A549 (cell line): ENCODE results near the gene MGLL. TPM values are rescaled to one million over a fixed set of nuclear protein-coding genes. Genes with fewer than 3 reads are reported as not detected.

ENCODE experiments used
- ATAC-seq, 2 experiments: fragments of 200-7000 bp in 1 of 2; fragments of >200 bp in 1 of 2; cut with Nextera tagmentation in 1 of 2; cut with Tn5 transposase in 1 of 2; 3 replicates each; pipeline versions ENCODE4 v1.8.0 to v1.9.1; 2018 to 2020; ENCODE audit warnings: mild to moderate bottlenecking in 1 of 2, moderate library complexity in 1 of 2
- CTCF ChIA-PET: fragments of 300-600 bp; sonication (Branson Sonifier 250); formaldehyde crosslinking; extraction: SDS; loops from one replicate; lab custom pipeline; 2021; ENCODE audit warnings: antibody characterized with exemption, inconsistent platforms; lab: Yijun Ruan, JAX
- POLR2A ChIA-PET: fragments of 350-600 bp; formaldehyde crosslinking; extraction: SDS; loops from one replicate; lab custom pipeline; 2021; ENCODE audit warnings: antibody characterized with exemption, inconsistent platforms; lab: Yijun Ruan, JAX
- DNase-seq, 2 experiments: peaks; one replicate each; pipeline versions ENCODE4 v3.0.0 to v3.0.0-alpha.2; 2011 to 2016; ENCODE audit warnings: low read depth in 1 of 2, low spot score in 1 of 2
- FAIRE-seq: peaks from 2 replicates; lab custom pipeline; 2011; peaks lifted over from hg19 to GRCh38; lab: Jason Lieb, UNC
- H3K27ac ChIP-seq, 2 experiments: fragments of >200 bp; sonication (Bioruptor Twin); formaldehyde crosslinking; 3 replicates each; pipeline ENCODE4 v1.5.1; 2016 to 2017
- H3K4me1 ChIP-seq: fragments of >200 bp; sonication (Bioruptor Twin); formaldehyde crosslinking; 3 replicates; pipeline ENCODE4 v1.6.1; 2016
- H3K4me2 ChIP-seq: fragments of >200 bp; sonication (Bioruptor Twin); formaldehyde crosslinking; 3 replicates; pipeline ENCODE4 v1.6.1; 2016
- H3K4me3 ChIP-seq: fragments of >200 bp; sonication (Bioruptor Twin); formaldehyde crosslinking; 3 replicates; pipeline ENCODE4 v1.5.1; 2016
- H3K9me3 ChIP-seq: fragments of >200 bp; sonication (Bioruptor Twin); formaldehyde crosslinking; 3 replicates; pipeline ENCODE4 v1.6.1; 2016
- ATOH8 ChIP-seq: fragments of 250-450 bp; sonication (Bioruptor Pico); IDR thresholded peaks from 2 replicates; pipeline ENCODE4 v1.5.0; 2020; ENCODE audit warnings: low read depth, mild to moderate bottlenecking, moderate library complexity
- BHLHE40 ChIP-seq: IDR thresholded peaks from 2 replicates; pipeline ENCODE4 v1.6.1; 2012; ENCODE audit warnings: low read depth, low read length, inconsistent platforms
- CHD2 ChIP-seq: fragments of 150-350 bp; IDR thresholded peaks from 2 replicates; pipeline ENCODE4 v1.6.1; 2014; ENCODE audit warnings: low read length; ENCODE audit not compliant: partially characterized antibody
- ELK1 ChIP-seq: fragments of 150-350 bp; IDR thresholded peaks from 2 replicates; pipeline ENCODE4 v1.6.1; 2014; ENCODE audit warnings: low read depth, mild to moderate bottlenecking, low read length
- EP300 ChIP-seq, 2 experiments: fragments of >200 bp; sonication (Bioruptor Twin); formaldehyde crosslinking; IDR thresholded peaks; 2 replicates in 1 of 2; 3 replicates in 1 of 2; pipeline ENCODE4 v1.6.1; 2016 to 2017
- ESRRA ChIP-seq: fragments of 150-350 bp; IDR thresholded peaks from 2 replicates; pipeline ENCODE4 v1.6.1; 2014; ENCODE audit warnings: mild to moderate bottlenecking, low read length, borderline replicate concordance
- FOXS1 ChIP-seq: fragments of 250-450 bp; sonication (Bioruptor Pico); IDR thresholded peaks from 2 replicates; pipeline ENCODE4 v1.5.0; 2020; ENCODE audit warnings: mild to moderate bottlenecking, moderate library complexity
- HMGXB4 ChIP-seq: fragments of 250-450 bp; sonication (Bioruptor Pico); IDR thresholded peaks from 2 replicates; pipeline ENCODE4 v1.5.0; 2021; ENCODE audit warnings: mild to moderate bottlenecking, moderate library complexity, borderline replicate concordance
- KDM5A ChIP-seq: fragments of 200-600 bp; sonication (generic); IDR thresholded peaks from 2 replicates; pipeline ENCODE4 v1.6.1; 2016; ENCODE audit warnings: antibody characterized with exemption, mild to moderate bottlenecking
- MAZ ChIP-seq: fragments of 150-350 bp; IDR thresholded peaks from 2 replicates; pipeline ENCODE4 v1.6.1; 2014; ENCODE audit warnings: antibody characterized with exemption, low read depth, low read length, borderline replicate concordance
- RARB ChIP-seq: fragments of 250-450 bp; sonication (Bioruptor Pico); IDR thresholded peaks from 2 replicates; pipeline ENCODE4 v1.8.0; 2021; ENCODE audit warnings: mild to moderate bottlenecking, moderate library complexity
- RCOR1 ChIP-seq: fragments of 150-350 bp; IDR thresholded peaks from 2 replicates; pipeline ENCODE4 v1.6.1; 2014; ENCODE audit warnings: antibody characterized with exemption, low read length, low read depth
- ZNF302 ChIP-seq: fragments of 250-450 bp; sonication (Bioruptor Pico); IDR thresholded peaks from 2 replicates; pipeline ENCODE4 v1.9.0; 2021; ENCODE audit warnings: inconsistent platforms, mild to moderate bottlenecking, moderate library complexity
- WGBS: methylation state at CpG from one replicate; pipeline ENCODE4 v1.1.6; 2017; ENCODE audit errors: missing lambda C conversion rate; 5-methylcytosine and 5-hydroxymethylcytosine counted together
- polyA plus RNA-seq, 4 experiments: library from polyadenylated mRNA; depleted of rRNA in 3 of 4; stranded (reverse); fragments of >200 nt; fragmentation: RNase III in 1 of 4; extraction: RNeasy Plus Mini Kit Qiagen cat#74134 plus additional on column Dnase treatment in 1 of 4; gene quantifications; 2 replicates in 3 of 4; 3 replicates in 1 of 4; pipeline ENCODE4 v1.2.3, GENCODE V29; 2011 to 2017
- TF ChIP-seq, protein P1 (sequence below): fragments of 200-600 bp; sonication (generic); IDR thresholded peaks from 2 replicates; pipeline ENCODE4 v1.6.1; 2016; ENCODE audit warnings: antibody characterized with exemption, mild to moderate bottlenecking, moderate library complexity
- TF ChIP-seq, protein P2 (sequence below): IDR thresholded peaks from 2 replicates; pipeline ENCODE4 v1.6.1; 2012; ENCODE audit warnings: low read depth, borderline replicate concordance
- TF ChIP-seq, protein P3 (sequence below): IDR thresholded peaks from 2 replicates; pipeline ENCODE4 v1.6.1; 2012

Gene MGLL
- polyA plus RNA-seq, 2 of the 4 experiments (the other 2 are of a cell fraction): 38.5 to 41.5 TPM

DNA sequence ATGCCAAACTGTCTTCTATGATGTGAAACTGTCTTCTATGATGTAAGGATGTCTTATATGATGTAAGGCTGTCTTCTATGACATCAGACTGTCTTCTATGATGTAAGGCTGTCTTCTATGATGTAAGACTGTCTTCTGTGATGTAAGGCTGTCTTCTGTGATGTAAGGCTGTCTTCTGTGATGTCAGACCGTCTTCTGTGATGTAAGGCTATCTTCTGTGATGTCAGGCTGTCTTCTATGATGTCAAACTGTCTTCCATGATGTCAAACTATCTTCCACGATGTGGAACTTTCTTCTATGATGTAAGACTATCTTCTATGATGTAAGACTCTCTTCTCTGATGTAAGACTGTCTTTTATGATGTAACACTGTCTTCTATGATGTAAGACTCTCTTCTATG lies 27.9 kb downstream of the MGLL start:
- WGBS: 88% methylated on average over 2 of the region's 2 CpGs
- no peak for TF ChIP-seq ATOH8 (CRISPR knock-in tag)
- TF ChIP-seq RCOR1: no peak
- TF ChIP-seq MAZ: no peak
- no peak for TF ChIP-seq KDM5A
- no peak for TF ChIP-seq FOXS1 (CRISPR knock-in tag)
- no peak for TF ChIP-seq ELK1
- TF ChIP-seq, protein P1, sequence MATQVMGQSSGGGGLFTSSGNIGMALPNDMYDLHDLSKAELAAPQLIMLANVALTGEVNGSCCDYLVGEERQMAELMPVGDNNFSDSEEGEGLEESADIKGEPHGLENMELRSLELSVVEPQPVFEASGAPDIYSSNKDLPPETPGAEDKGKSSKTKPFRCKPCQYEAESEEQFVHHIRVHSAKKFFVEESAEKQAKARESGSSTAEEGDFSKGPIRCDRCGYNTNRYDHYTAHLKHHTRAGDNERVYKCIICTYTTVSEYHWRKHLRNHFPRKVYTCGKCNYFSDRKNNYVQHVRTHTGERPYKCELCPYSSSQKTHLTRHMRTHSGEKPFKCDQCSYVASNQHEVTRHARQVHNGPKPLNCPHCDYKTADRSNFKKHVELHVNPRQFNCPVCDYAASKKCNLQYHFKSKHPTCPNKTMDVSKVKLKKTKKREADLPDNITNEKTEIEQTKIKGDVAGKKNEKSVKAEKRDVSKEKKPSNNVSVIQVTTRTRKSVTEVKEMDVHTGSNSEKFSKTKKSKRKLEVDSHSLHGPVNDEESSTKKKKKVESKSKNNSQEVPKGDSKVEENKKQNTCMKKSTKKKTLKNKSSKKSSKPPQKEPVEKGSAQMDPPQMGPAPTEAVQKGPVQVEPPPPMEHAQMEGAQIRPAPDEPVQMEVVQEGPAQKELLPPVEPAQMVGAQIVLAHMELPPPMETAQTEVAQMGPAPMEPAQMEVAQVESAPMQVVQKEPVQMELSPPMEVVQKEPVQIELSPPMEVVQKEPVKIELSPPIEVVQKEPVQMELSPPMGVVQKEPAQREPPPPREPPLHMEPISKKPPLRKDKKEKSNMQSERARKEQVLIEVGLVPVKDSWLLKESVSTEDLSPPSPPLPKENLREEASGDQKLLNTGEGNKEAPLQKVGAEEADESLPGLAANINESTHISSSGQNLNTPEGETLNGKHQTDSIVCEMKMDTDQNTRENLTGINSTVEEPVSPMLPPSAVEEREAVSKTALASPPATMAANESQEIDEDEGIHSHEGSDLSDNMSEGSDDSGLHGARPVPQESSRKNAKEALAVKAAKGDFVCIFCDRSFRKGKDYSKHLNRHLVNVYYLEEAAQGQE: no peak
- TF ChIP-seq EP300 (IDR thresholded peaks at IDR 0.05): no peak
- no peak for TF ChIP-seq ZNF302 (CRISPR knock-in tag)
- no peak for TF ChIP-seq HMGXB4 (CRISPR knock-in tag)
- no peak for TF ChIP-seq ESRRA
- no peak for TF ChIP-seq RARB (CRISPR knock-in tag)
- FAIRE-seq: no peak
- POLR2A ChIA-PET: no interaction called here
- no peak overlapping the region for H3K4me3 ChIP-seq
- peaks cover 66% of the 10 kb centered on the region for H3K4me1 ChIP-seq
- CTCF ChIA-PET: no interaction called here
- no peak for ATAC-seq
- no peaks in the 10 kb centered on the region for H3K9me3 ChIP-seq
- DNase-seq: peak in 1 of 2 experiments; percentile 23
- H3K4me2 ChIP-seq: no peak overlapping the region
- peak overlapping the region in 1 of 2 experiments; percentile 80; a peak in 2 of 6 replicates for H3K27ac ChIP-seq

- TF ChIP-seq CHD2: no peak
- no peak for TF ChIP-seq BHLHE40
- no peak for TF ChIP-seq MAZ
- TF ChIP-seq ATOH8 (CRISPR knock-in tag): peak; percentile 58; the same call in 1 of the 2 replicates
- TF ChIP-seq, protein P2, sequence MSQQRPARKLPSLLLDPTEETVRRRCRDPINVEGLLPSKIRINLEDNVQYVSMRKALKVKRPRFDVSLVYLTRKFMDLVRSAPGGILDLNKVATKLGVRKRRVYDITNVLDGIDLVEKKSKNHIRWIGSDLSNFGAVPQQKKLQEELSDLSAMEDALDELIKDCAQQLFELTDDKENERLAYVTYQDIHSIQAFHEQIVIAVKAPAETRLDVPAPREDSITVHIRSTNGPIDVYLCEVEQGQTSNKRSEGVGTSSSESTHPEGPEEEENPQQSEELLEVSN: peak; percentile 45; the same call in 1 of the 2 replicates
- TF ChIP-seq, protein P3, sequence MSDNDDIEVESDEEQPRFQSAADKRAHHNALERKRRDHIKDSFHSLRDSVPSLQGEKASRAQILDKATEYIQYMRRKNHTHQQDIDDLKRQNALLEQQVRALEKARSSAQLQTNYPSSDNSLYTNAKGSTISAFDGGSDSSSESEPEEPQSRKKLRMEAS: peak; percentile 89
- Histone ChIP-seq H3K9me3 (no peaks in the 10 kb centered on the region), H3K4me1 (peaks cover 61% of the 10 kb centered on the region), H3K4me3 (no peak overlapping the region), H3K27ac (peak overlapping the region; percentile 73 to 80), H3K4me2 (peak overlapping the region; percentile 35)
- ChIA-PET POLR2A (no interaction called here), CTCF (interaction anchor here (0.5 to 0.9 kb wide), 3 partner anchors 10 to 324 kb away, joined by 3 read pairs; no protein-coding TSS in a partner anchor)
- WGBS: 74% methylated on average over 15 of the region's 18 CpGs
- FAIRE-seq (no peak), ATAC-seq (peak in 1 of 2 experiments; percentile 43; a peak in 2 of 6 replicates), DNase-seq (peak in 1 of 2 experiments; percentile 62)
Measured at GRCh38 chr3:127792541-127793292, 29.6 kb downstream of the MGLL start.
